Mammary epithelial cell (primary cell): ENCODE data around the gene EEFSEC.

ENCODE experiments used
- EZH2 ChIP-seq: IDR thresholded peaks from 2 replicates; pipeline ENCODE4 v1.6.1; 2012; ENCODE audit warnings: low read length, inconsistent platforms, borderline replicate concordance
- TF ChIP-seq, protein P1 (sequence below), 2 donors: IDR thresholded peaks in 1 of 2; conservative IDR thresholded peaks in 1 of 2; 2 replicates each; pipeline ENCODE4 v1.5.1; 2011 to 2012; ENCODE audit warnings: inconsistent platforms in 2 of 2, low read length in 2 of 2, mild to moderate bottlenecking in 2 of 2, control low read depth in 1 of 2, low read depth in 1 of 2; ENCODE audit not compliant: insufficient read depth in 1 of 2; ENCODE audit errors: extremely low read depth in 1 of 2

DNA sequence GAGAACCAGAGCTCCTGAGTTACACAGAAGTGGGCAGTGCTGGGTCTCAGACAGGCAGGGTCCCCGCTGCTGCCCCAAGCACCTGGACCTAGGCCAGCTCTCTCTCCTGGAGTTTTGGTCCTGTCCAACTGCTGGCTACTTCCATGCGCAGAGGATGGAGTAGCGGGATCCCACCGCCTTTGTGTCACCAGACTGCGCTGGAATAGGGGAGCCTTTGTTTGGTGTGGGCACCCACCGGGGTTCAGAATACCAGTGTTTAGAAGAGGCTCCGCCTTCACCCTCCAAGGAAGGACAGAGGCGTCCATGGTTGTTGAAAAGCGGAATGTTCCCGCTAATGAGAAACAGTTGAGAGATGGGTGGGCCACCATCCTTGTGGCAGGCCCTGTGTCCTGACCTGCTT, 159.0 kb downstream of the EEFSEC start:
- TF ChIP-seq, protein P1, sequence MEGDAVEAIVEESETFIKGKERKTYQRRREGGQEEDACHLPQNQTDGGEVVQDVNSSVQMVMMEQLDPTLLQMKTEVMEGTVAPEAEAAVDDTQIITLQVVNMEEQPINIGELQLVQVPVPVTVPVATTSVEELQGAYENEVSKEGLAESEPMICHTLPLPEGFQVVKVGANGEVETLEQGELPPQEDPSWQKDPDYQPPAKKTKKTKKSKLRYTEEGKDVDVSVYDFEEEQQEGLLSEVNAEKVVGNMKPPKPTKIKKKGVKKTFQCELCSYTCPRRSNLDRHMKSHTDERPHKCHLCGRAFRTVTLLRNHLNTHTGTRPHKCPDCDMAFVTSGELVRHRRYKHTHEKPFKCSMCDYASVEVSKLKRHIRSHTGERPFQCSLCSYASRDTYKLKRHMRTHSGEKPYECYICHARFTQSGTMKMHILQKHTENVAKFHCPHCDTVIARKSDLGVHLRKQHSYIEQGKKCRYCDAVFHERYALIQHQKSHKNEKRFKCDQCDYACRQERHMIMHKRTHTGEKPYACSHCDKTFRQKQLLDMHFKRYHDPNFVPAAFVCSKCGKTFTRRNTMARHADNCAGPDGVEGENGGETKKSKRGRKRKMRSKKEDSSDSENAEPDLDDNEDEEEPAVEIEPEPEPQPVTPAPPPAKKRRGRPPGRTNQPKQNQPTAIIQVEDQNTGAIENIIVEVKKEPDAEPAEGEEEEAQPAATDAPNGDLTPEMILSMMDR (conservative IDR thresholded peaks at IDR 0.05 in 1 of 2, IDR thresholded peaks at IDR 0.05 in 1 of 2; ENCODE audit: extremely low read depth in 1 of 2, insufficient read depth in 1 of 2, low read depth in 1 of 2, low read length in 2 of 2), result no peak
- TF ChIP-seq EZH2, result no peak
